Fibroblast of skin of right quadriceps (primary cell): ENCODE data around the gene KRTAP10-3.
"Not testable (repeated sequence)": the region's sequence is repeated elsewhere in the genome, so short reads cannot be mapped to it uniquely, and the experiment has no call there.

Experiments
- DNase-seq: peaks from one replicate; pipeline ENCODE4 v3.0.0-alpha.2; 2013

The KRTAP10-3 gene

GRCh38 chr21:44589586-44590305, 31.2 kb upstream of the KRTAP10-3 start:
- no peak for DNase-seq

GRCh38 chr21:44589094-44589493, 30.5 kb upstream of the KRTAP10-3 start:
- no peak for DNase-seq

GRCh38 chr21:44585892-44586291, 27.3 kb upstream of the KRTAP10-3 start:
- DNase-seq, result no peak

GRCh38 chr21:44583800-44584147, 25.2 kb upstream of the KRTAP10-3 start:
- DNase-seq, result no peak

- DNase-seq, result no peak
These were observed 24.6 kb upstream of the KRTAP10-3 start for GRCh38 chr21:44583089-44583799.

GRCh38 chr21:44582055-44582454, 23.5 kb upstream of the KRTAP10-3 start:
- no peak for DNase-seq

- no peak for DNase-seq
These were observed 22.6 kb upstream of the KRTAP10-3 start for GRCh38 chr21:44581158-44581557.

GRCh38 chr21:44580231-44580821, 21.7 kb upstream of the KRTAP10-3 start, which contains the start of gene KRTAP10-5:
TSS of gene KRTAP10-5 (minus strand) at chr21:44580604. CDS start at chr21:44580578, 26 bp downstream.
- DNase-seq, result not testable (repeated sequence)

- no peak for DNase-seq
These were observed 21.2 kb upstream of the KRTAP10-3 start for GRCh38 chr21:44579833-44580144.

- DNase-seq, result no peak
These were observed 20.6 kb upstream of the KRTAP10-3 start for GRCh38 chr21:44579056-44579832.

GRCh38 chr21:44578371-44579055, 19.9 kb upstream of the KRTAP10-3 start:
- no peak for DNase-seq

GRCh38 chr21:44576025-44576420, 17.4 kb upstream of the KRTAP10-3 start:
- no peak for DNase-seq

- no peak for DNase-seq
These were observed 16.9 kb upstream of the KRTAP10-3 start for GRCh38 chr21:44575307-44576024.

- no peak for DNase-seq
These were observed 16.1 kb upstream of the KRTAP10-3 start for GRCh38 chr21:44574457-44575306.

GRCh38 chr21:44573630-44574456, 15.2 kb upstream of the KRTAP10-3 start, which contains the start of gene KRTAP10-4:
TSS of gene KRTAP10-4 (plus strand) at chr21:44573729. CDS start at chr21:44573759, 30 bp downstream.
- DNase-seq, result not testable (repeated sequence)

- no peak for DNase-seq
These were observed 14.5 kb upstream of the KRTAP10-3 start for GRCh38 chr21:44572959-44573583.

- DNase-seq, result no peak
These were observed 13.5 kb upstream of the KRTAP10-3 start for GRCh38 chr21:44571844-44572782.

- no peak for DNase-seq
These were observed 12.7 kb upstream of the KRTAP10-3 start for GRCh38 chr21:44571296-44571695.
